ENCODE results near the gene DEDD. TPM values are rescaled to one million over a fixed set of nuclear protein-coding genes. Genes with fewer than 3 reads are reported as not detected.

DEDD gene
- total and polyA plus RNA-seq, 2 of the 4 experiments (the other 2 are of a cell fraction), result 40.2 to 47.9 TPM

DNA sequence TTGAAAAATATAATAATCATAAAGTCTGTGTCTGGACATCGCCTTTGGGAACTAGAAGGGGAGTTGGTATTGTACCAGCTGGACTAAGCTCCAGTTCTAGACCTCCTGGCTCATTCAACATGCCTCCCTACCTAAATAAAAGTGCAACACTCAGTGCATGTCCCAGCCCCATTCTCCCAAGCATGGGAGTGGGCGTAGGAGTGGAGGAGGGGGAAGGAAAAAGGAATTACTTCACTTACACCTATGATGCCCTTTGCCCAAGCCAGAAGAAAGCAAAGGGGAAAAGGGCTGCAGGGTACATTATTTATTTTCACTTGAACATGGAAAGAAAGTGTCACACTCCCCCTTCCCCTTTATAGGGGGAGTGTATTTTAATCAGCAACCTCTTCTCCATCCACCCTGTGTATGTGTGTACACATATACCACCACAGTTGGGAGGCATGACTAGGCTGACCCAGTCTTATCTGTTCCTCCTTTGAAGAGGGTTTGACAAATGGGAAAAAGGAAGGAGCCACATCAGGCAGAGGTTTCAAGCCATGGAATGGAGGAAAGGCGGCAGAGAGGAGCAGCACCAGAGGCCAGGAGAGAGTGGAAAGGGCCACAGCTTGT is 11.3 kb downstream of the DEDD start:
- H4K5ac ChIP-seq (ENCODE audit: low read depth, low read length), result no peak overlapping the region
- H3K36me3 ChIP-seq (ENCODE audit: control insufficient read depth, insufficient read depth, low read length), result peaks cover 50% of the 10 kb centered on the region
- no peak overlapping the region for H2AK9ac ChIP-seq (replicated peaks; ENCODE audit: low read depth, low read length, poor library complexity)
- ATAC-seq (ENCODE audit: low read depth) (no peak), DNase-seq (no peak)
- no peak overlapping the region for H2BK20ac ChIP-seq (ENCODE audit: low read depth, low read length)
- H3K27ac ChIP-seq (ENCODE audit: insufficient read depth, low read length), result no peak overlapping the region
- no peaks in the 10 kb centered on the region for H3K27me3 ChIP-seq (ENCODE audit: control insufficient read depth, insufficient read depth, low read length)
- no peaks in the 10 kb centered on the region; the same call in 1 of the 2 replicates for H3K9me3 ChIP-seq (ENCODE audit: control insufficient read depth, insufficient read depth, low read length)
- H2BK120ac ChIP-seq (ENCODE audit: low read depth, low read length), result no peak overlapping the region
- H4K8ac ChIP-seq (ENCODE audit: low read depth in 2 of 2, low read length in 2 of 2), result no peak overlapping the region
- ChIA-PET CTCF (no interaction called here), POLR2A (ENCODE audit: unreplicated experiment) (no interaction called here)
- H2BK15ac ChIP-seq (ENCODE audit: low read depth, low read length), result no peak overlapping the region
- H2AK5ac ChIP-seq (ENCODE audit: low read depth, low read length), result no peak overlapping the region
- no peak overlapping the region for H3K23ac ChIP-seq (ENCODE audit: low read depth, low read length)
- H3K9ac ChIP-seq (ENCODE audit: low read depth, low read length), result no peak overlapping the region
- H3K4me1 ChIP-seq (ENCODE audit: control insufficient read depth, insufficient read depth, low read length), result peaks cover 17% of the 10 kb centered on the region
- in situ Hi-C loops (cut with MboI; ENCODE audit: low sequenced_read_pairs) (no loop called here), dilution Hi-C loops (cut with HindIII; ENCODE audit: low sequenced_read_pairs, unreplicated experiment) (no loop called here), intact Hi-C loops (cut with micrococcal nuclease) (no loop called here)
- no peak overlapping the region for H3K4me2 ChIP-seq (ENCODE audit: low read depth, low read length)
- no CpG with 5 or more reads among the region's 3 CpGs for WGBS, 2 experiments (ENCODE audit: extremely low coverage in 2 of 2, insufficient read length in 1 of 2)
- no peak overlapping the region for H2AFZ ChIP-seq (replicated peaks; ENCODE audit: low read length, poor library complexity)
- peaks cover 20% of the 10 kb centered on the region for H3K9me1 ChIP-seq (ENCODE audit: insufficient read depth, low read length)
- H4K91ac ChIP-seq (ENCODE audit: insufficient read depth, low read depth, low read length), result no peak overlapping the region
- peaks cover 32% of the 10 kb centered on the region for H4K20me1 ChIP-seq (ENCODE audit: insufficient read depth, low read length)
- no TSS peak for BruUV-seq (replicated peaks)
- H3K4me3 ChIP-seq (ENCODE audit: insufficient read depth, low read depth, low read length), result no peak overlapping the region
- no peak overlapping the region for H3K56ac ChIP-seq (ENCODE audit: extremely low read depth, insufficient read depth, low read length)
- TF ChIP-seq BHLHE40 (IDR thresholded peaks at IDR 0.05; ENCODE audit: low read depth, low read length) (no peak), CHD1 (IDR thresholded peaks at IDR 0.05; ENCODE audit: low read depth, low read length) (no peak)
- H3K79me1 ChIP-seq (ENCODE audit: low read depth in 1 of 2, low read length in 2 of 2), result peaks cover 37 to 75% of the 10 kb centered on the region in 2 experiments
- no peak overlapping the region for H3K4ac ChIP-seq (ENCODE audit: low read depth, low read length)
- H3K18ac ChIP-seq (ENCODE audit: low read depth, low read length), result no peak overlapping the region
- no peak overlapping the region for H3K14ac ChIP-seq (replicated peaks; ENCODE audit: low read depth, low read length)
- H2BK5ac ChIP-seq (ENCODE audit: low read depth, low read length, poor library complexity, severe bottlenecking), result no peak overlapping the region
